Left lobe of liver (tissue), 2 donors: ENCODE results near the gene DEUP1. TPM values are rescaled to one million over a fixed set of nuclear protein-coding genes. Genes with fewer than 3 reads are reported as not detected.
A peak's percentile ranks its signal among the peaks of the same experiment; 100 is the strongest.

ENCODE experiments used
- ATAC-seq: fragments of 200-7000 bp; cut with Tn5 transposase; one replicate; pipeline ENCODE4 v1.9.1; 2020; ENCODE audit warnings: mild to moderate bottlenecking, moderate library complexity
- DNase-seq: peaks from one replicate; pipeline ENCODE4 v3.0.0-alpha.2; 2020; ENCODE audit warnings: low spot score
- total RNA-seq: library from RNA; stranded (reverse); gene quantifications from one replicate; pipeline ENCODE4 v1.2.1, GENCODE V29; 2021
- donor health status: DM: no; HTN: no; CAD: no; lungs with moderate emphysema.
- donor health status: DM: no; HTN: yes; CAD: no.

Gene DEUP1
- total RNA-seq, 1 donor from 2014 or later: not detected

GRCh38 chr11:93476796-93477195, 146.3 kb downstream of the DEUP1 start:
- ATAC-seq (no peak), DNase-seq (no peak)

DNA sequence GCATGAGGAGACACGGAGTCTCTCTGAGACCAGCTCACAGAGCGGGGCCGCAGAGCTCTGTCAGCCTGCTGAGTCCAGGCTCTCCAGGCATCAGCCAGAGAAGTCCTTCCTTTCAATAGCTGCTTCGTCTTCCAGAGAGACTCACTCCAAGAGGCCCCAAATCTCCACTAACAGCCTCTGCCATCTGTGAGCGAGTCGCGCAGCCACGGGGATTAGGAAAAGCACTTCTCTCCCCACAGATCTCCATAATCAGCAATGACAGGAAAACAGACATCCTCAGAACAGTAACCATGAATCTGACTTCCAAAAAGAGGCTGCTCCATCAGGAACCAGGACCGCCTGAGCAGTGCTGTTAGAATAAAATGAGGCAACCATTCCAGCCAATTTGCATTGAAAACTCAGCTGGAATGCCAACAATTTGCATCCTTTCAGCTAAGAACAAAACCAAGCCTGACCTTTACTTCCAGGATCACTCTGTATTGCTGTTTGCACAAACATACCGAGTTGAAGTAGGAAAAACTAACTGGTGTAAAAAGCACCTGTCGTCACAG, 147.2 kb downstream of the DEUP1 start:
- DNase-seq (no peak), ATAC-seq (no peak)

GRCh38 chr11:93478841-93479240, 148.3 kb downstream of the DEUP1 start:
- no peak for ATAC-seq
- no peak for DNase-seq

GRCh38 chr11:93480256-93480655, 149.7 kb downstream of the DEUP1 start:
- no peak for DNase-seq

DNA sequence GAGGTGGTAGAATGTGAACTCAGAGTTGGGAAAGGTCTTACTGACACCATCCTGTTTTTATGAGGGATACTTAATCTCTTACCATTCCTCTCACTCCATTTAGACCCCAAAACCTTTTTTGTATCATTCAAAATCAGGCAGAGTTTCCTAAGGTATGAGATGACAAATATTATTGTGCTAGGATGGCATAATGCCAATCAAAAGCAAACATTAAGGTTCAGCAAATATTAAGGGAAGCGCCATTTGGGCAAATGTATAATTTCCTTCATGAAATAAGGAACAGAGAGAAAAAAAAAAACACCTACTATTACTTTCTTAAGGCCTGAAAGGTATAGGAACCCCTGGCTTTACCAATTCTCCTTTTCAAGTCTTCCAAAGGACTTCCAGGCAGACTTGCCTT, 150.2 kb downstream of the DEUP1 start:
- DNase-seq (no peak), ATAC-seq (no peak)

More at GRCh38 chr11:93480256-93480655, 149.7 kb downstream of the DEUP1 start:
- no peak for ATAC-seq

DNA sequence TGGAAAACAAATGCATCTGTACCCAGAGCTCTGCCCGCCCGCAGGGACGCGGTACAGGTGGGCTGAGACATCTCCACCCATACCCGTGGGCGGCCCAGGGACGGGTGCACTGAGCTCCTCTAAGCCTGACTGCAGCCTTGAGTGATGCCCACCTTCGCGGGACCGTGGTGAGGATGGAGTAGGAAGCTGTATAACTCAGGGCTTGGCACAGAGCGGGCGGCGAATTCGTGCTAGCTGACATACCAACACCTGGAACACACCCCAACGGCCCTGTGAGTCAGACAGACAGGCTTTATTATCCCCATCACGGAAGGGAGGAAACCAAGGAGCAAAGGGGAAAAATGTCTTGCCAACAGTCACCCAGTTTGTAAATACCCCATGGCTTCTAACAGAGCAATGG, 150.7 kb downstream of the DEUP1 start:
- no peak for ATAC-seq
- no peak for DNase-seq

DNA sequence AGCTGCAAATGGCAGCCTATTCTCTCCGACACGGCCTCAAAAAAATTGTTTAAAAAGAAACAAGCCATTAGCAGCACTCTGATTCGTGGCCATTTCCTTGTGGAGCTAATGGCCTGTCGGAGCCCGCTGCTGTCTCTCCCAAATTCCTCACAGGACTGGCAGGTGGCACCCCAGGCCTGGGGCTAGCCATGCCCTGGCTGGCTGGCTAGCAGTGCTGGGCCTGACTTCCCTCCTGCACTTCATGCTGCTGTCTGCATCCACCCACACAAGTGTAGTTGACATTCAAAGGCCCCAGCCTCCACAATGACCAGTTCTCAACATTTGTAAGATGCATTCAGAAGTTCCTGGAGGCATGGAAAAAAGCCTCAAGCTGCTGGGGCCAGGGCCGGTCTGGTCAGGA, 151.2 kb downstream of the DEUP1 start:
- ATAC-seq (peak; percentile 92), DNase-seq (peak; percentile 67)

GRCh38 chr11:93482556-93482955, 152.0 kb downstream of the DEUP1 start:
- ATAC-seq: no peak

GRCh38 chr11:93484716-93485115, 154.2 kb downstream of the DEUP1 start:
- no peak for DNase-seq
- no peak for ATAC-seq

More at GRCh38 chr11:93482556-93482955, 152.0 kb downstream of the DEUP1 start:
- DNase-seq: no peak

DNA sequence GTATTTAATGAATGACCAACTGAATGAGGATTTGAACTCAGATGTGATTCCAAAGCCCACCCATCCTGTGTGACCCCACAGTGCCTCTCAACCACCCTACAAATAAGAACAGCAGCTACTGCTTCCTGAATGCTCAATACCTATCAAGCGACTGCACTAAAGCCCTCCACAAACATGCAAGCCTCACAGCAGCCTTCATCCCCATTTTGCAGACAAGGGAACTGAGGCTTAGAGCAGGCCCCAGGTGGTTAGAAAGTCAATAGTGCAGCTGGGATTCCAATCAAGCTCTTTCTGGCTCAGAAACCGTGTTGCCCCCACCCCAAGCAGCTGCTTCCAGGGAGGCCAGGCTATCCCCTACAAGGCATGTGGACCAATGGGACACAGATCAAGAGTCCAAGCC, 155.4 kb downstream of the DEUP1 start:
- DNase-seq: no peak
- no peak for ATAC-seq

DNA sequence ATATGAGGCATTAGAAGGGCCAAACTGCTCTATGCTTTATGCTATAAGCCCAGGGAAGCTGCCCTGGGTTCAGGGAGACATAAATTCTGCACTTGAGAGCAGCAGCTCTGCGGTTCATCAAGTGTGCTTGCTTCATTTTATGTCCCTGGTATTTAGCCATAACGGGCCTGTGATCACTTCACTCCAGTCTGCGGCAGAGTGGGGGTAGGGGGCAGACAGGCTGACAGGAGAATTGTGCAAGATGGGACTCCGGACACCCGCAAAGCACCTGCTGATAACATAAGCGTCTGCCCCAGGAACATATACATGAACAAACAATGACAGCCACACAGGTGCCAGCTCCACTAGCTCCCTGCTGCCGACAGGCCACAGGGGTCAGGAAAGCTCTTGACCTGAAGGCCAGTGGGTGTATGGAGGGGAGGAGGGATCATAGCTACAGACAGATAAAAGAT, 156.5 kb downstream of the DEUP1 start:
- DNase-seq (peak; percentile 93), ATAC-seq (peak; percentile 89)

Other genes with a start within 250 kb of the DEUP1 start
- gene SLC36A4, start 132.8 kb upstream of the DEUP1 start, total RNA-seq: 3.2 TPM
- 48.7 TPM for gene SMCO4, start 212.6 kb downstream of the DEUP1 start, total RNA-seq